Vagina (tissue), 2 donors: ENCODE data around the gene ATL1. TPM values are rescaled to one million over a fixed set of nuclear protein-coding genes. Genes with fewer than 3 reads are reported as not detected.

Experiments used
- DNase-seq, 2 donors: peaks; one replicate each; pipeline ENCODE4 v3.0.0-alpha.2; 2017; ENCODE audit errors: extremely low spot score in 2 of 2
- H3K27ac ChIP-seq: fragments of 200-600 bp; sonication (generic); one replicate; pipeline ENCODE4 v1.5.1; 2019
- H3K27me3 ChIP-seq: fragments of 200-600 bp; sonication (generic); one replicate; pipeline ENCODE4 v1.5.1; 2019
- H3K36me3 ChIP-seq, 2 donors: fragments of 200-600 bp; sonication (generic); one replicate each; pipeline ENCODE4 v1.5.1; 2017 to 2019
- H3K4me1 ChIP-seq: fragments of 200-600 bp; sonication (generic); one replicate; pipeline ENCODE4 v1.5.1; 2019
- H3K4me3 ChIP-seq, 2 donors: fragments of 200-600 bp; sonication (generic); 1 replicate in 1 of 2; 2 replicates in 1 of 2; pipeline ENCODE4 v1.5.1; 2016 to 2019
- H3K9me3 ChIP-seq: fragments of 200-600 bp; sonication (generic); one replicate; pipeline ENCODE4 v1.5.1; 2019
- POLR2A ChIP-seq, 2 donors: fragments of 450-650 bp; IDR thresholded peaks; one replicate each; pipeline ENCODE4 v1.6.1; 2017; ENCODE audit warnings: antibody characterized with exemption in 2 of 2, mild to moderate bottlenecking in 2 of 2, moderate library complexity in 2 of 2
- POLR2AphosphoS5 ChIP-seq, 2 donors: sonication (generic); formaldehyde crosslinking; IDR thresholded peaks; one replicate each; pipeline ENCODE4 v1.9.0; 2017; ENCODE audit warnings: antibody characterized with exemption in 2 of 2, mild to moderate bottlenecking in 2 of 2, low read depth in 1 of 2; ENCODE audit not compliant: insufficient read depth in 1 of 2
- intact Hi-C: fragments of 100-400 bp; cut with DNase I; formaldehyde crosslinking; loops from one replicate; pipeline ENCODE4 v1.15.1; 2023
- total RNA-seq: library from RNA; depleted of rRNA; stranded (reverse); fragments of >200 nt; gene quantifications from one replicate; pipeline ENCODE4 v1.2.3, GENCODE V29; 2016
- TF ChIP-seq, protein P1 (sequence below), 3 experiments: fragments of 450-650 bp in 2 of 3; fragments of 200-600 bp in 1 of 3; sonication (generic) in 1 of 3; IDR thresholded peaks; one replicate each; pipeline ENCODE4 v1.5.1; 2017 to 2019; ENCODE audit warnings: antibody characterized with exemption in 3 of 3, mild to moderate bottlenecking in 2 of 3, moderate library complexity in 2 of 3

ATL1 gene
- total RNA-seq, 1 donor from 2014 or later, result 6.9 TPM

GRCh38 chr14:50631408-50631821 lies 71.5 kb downstream of the ATL1 start:
- no peak overlapping the region for H3K27ac ChIP-seq
- H3K9me3 ChIP-seq, result no peaks in the 10 kb centered on the region
- no peaks in the 10 kb centered on the region for H3K27me3 ChIP-seq
- H3K4me3 ChIP-seq, result no peak overlapping the region
- no peaks in the 10 kb centered on the region for H3K4me1 ChIP-seq
- H3K36me3 ChIP-seq, result peaks cover 0 to 6% of the 10 kb centered on the region in 2 donors
- DNase-seq, result no peak
- TF ChIP-seq POLR2A (IDR thresholded peaks at IDR 0.05) (no peak), POLR2AphosphoS5 (IDR thresholded peaks at IDR 0.05; ENCODE audit: insufficient read depth in 1 of 2, low read depth in 1 of 2) (no peak)
- TF ChIP-seq, protein P1, sequence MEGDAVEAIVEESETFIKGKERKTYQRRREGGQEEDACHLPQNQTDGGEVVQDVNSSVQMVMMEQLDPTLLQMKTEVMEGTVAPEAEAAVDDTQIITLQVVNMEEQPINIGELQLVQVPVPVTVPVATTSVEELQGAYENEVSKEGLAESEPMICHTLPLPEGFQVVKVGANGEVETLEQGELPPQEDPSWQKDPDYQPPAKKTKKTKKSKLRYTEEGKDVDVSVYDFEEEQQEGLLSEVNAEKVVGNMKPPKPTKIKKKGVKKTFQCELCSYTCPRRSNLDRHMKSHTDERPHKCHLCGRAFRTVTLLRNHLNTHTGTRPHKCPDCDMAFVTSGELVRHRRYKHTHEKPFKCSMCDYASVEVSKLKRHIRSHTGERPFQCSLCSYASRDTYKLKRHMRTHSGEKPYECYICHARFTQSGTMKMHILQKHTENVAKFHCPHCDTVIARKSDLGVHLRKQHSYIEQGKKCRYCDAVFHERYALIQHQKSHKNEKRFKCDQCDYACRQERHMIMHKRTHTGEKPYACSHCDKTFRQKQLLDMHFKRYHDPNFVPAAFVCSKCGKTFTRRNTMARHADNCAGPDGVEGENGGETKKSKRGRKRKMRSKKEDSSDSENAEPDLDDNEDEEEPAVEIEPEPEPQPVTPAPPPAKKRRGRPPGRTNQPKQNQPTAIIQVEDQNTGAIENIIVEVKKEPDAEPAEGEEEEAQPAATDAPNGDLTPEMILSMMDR (IDR thresholded peaks at IDR 0.05), result no peak
- intact Hi-C loops, result no loop called here

- no peak for DNase-seq
- TF ChIP-seq POLR2A (IDR thresholded peaks at IDR 0.05) (no peak), POLR2AphosphoS5 (IDR thresholded peaks at IDR 0.05; ENCODE audit: insufficient read depth in 1 of 2, low read depth in 1 of 2) (no peak)
- Histone ChIP-seq H3K27ac (no peak overlapping the region), H3K27me3 (no peaks in the 10 kb centered on the region), H3K4me3 (no peak overlapping the region), H3K4me1 (no peaks in the 10 kb centered on the region), H3K9me3 (no peaks in the 10 kb centered on the region), H3K36me3 (peaks cover 0 to 6% of the 10 kb centered on the region in 2 donors)
- intact Hi-C loops, result no loop called here
Observed at GRCh38 chr14:50633954-50634353, 74.0 kb downstream of the ATL1 start.

DNA sequence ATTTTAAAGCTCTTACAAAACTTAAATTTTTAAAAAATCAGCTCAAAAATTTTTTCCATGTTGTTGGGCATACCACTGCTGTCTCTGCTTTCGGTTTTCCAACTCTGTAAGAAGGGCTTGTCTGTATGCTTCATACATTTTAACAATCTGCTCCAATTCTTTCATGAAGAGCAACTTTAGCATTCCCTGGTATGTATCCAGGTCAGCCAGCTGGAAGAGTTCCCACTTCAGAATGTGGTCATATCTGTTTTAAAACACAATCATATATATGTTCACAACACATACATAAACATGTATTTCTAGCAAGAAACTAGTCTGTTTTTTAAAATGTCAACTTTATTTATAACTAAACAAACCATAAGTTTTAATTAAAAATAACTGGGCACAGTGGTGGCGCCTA lies 75.2 kb downstream of the ATL1 start:
- H3K4me3 ChIP-seq, result no peak overlapping the region
- H3K4me1 ChIP-seq, result no peaks in the 10 kb centered on the region
- H3K36me3 ChIP-seq, result peaks cover 0 to 11% of the 10 kb centered on the region in 2 donors
- H3K27ac ChIP-seq, result no peak overlapping the region
- intact Hi-C loops, result no loop called here
- no peaks in the 10 kb centered on the region for H3K9me3 ChIP-seq
- H3K27me3 ChIP-seq, result no peaks in the 10 kb centered on the region
- DNase-seq, result no peak
- TF ChIP-seq, protein P1 (IDR thresholded peaks at IDR 0.05), result no peak
- TF ChIP-seq POLR2A (IDR thresholded peaks at IDR 0.05) (no peak), POLR2AphosphoS5 (IDR thresholded peaks at IDR 0.05; ENCODE audit: insufficient read depth in 1 of 2, low read depth in 1 of 2) (no peak)

GRCh38 chr14:50647282-50647681 lies 87.3 kb downstream of the ATL1 start:
- no peaks in the 10 kb centered on the region for H3K9me3 ChIP-seq
- no peak overlapping the region for H3K4me3 ChIP-seq
- DNase-seq, result no peak
- TF ChIP-seq, protein P1 (IDR thresholded peaks at IDR 0.05), result no peak
- no peak for TF ChIP-seq POLR2A (IDR thresholded peaks at IDR 0.05)
- H3K27ac ChIP-seq, result no peak overlapping the region
- intact Hi-C loops, result no loop called here
- H3K27me3 ChIP-seq, result no peaks in the 10 kb centered on the region
- H3K36me3 ChIP-seq, result no peaks in the 10 kb centered on the region
- peaks cover 26% of the 10 kb centered on the region for H3K4me1 ChIP-seq

DNA sequence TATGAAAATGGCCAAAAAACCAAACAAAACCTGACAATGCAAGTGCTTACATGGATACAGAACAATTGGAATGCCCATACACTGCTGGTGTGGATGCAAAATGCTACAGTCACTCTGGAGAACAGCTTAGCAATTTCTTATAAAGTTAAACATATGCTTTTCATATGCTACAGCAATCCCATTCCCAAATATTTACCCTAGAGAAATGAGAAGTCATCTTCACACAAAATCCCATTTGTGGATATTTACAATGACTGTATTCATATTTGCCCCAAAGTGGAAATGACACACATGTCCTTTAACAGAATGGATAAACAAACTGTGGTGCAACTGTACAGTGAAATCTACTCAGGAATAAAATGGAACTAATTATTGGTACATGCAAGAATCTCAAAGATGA lies 87.8 kb downstream of the ATL1 start:
- intact Hi-C loops, result no loop called here
- no peak for DNase-seq
- TF ChIP-seq, protein P1 (IDR thresholded peaks at IDR 0.05), result no peak
- TF ChIP-seq POLR2AphosphoS5 (IDR thresholded peaks at IDR 0.05; ENCODE audit: insufficient read depth in 1 of 2, low read depth in 1 of 2) (no peak), POLR2A (IDR thresholded peaks at IDR 0.05) (no peak)

More for the DNA sequence above, 87.8 kb downstream of the ATL1 start:
- Histone ChIP-seq H3K9me3 (no peaks in the 10 kb centered on the region), H3K36me3 (no peaks in the 10 kb centered on the region), H3K4me3 (no peak overlapping the region), H3K27me3 (no peaks in the 10 kb centered on the region), H3K4me1 (peaks cover 31% of the 10 kb centered on the region), H3K27ac (no peak overlapping the region)
